ENCODE data around the gene NECTIN2.

- TF ChIP-seq CTCF (IDR thresholded peaks at IDR 0.05; ENCODE audit: low read length) (no peak), EZH2 (IDR thresholded peaks at IDR 0.05; ENCODE audit: borderline replicate concordance, low read length) (no peak)
Observed at GRCh38 chr19:44841231-44841630, 4.9 kb upstream of the NECTIN2 start.
